Measurements from ENCODE around the gene ZNF274.
"Not testable (repeated sequence)": the region's sequence is repeated elsewhere in the genome, so short reads cannot be mapped to it uniquely, and the experiment has no call there.

Gene ZNF274

DNA sequence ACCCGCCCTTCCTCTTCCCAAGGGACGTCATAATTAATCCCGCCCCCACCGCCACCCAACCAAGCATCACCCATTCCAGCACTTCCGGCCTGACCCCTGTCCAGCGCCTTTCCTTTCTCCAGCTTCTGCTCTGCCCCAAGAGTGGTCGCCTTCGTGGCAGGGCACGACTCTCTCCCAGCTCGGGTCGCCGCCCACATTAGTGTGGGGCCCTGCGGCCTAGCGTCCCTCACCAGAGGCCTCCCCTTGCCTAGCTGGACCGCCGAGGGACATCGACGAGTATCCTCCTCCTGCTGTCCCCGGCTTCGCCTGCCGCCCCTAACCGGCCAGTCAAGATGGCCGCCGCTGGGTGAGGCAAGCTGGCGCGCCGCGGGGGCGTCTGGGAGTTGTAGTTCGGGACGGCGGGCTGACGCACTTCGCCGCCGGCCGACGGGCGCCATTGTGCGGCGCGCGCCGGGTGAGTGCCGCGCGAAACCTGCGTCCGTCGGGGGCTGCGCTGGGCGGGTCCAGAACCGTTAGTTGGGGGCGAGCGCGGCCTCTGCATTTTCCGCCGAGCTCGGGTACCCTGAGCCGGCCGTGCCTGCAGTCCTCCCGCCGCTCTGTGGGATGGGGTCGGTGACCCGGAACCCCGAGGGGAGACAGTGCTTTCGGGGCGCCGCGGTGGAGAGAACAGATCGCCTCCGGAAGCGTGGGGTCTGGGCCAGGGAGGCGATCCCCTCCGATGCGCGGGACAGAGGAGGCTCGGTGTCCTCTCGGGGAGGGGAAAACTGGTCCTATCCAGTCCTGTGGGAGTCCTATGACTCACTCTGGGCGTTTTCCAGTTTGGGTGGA is at the start of gene ZNF274:
Gene ZNF274, plus strand, starts transcription at position 73 of the 828 bp plus-strand sequence. CDS start 905 bp downstream, outside the sequence.
- DNase-seq (ENCODE audit: low spot score): peak; percentile 94

DNA sequence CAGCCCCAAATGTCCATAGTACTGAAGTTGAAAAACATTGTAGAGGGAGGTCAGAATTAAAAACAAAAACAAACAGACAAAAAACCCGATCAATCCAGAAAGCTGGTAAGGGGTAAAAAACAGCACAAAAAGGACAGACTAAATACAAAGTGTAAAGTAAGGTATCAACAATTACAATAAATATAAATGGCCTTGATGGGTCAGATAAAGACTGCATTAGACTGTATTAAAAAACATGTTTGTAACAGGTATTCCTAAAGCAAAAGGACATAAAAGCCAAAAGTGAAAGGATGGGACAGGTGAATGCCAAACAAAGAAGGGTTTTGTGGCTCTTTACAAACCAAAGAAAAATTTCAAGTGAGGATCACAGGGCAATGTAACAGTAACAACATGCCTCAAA is 48.6 kb upstream of the ZNF274 start:
- no peak for DNase-seq (ENCODE audit: low spot score)

DNA sequence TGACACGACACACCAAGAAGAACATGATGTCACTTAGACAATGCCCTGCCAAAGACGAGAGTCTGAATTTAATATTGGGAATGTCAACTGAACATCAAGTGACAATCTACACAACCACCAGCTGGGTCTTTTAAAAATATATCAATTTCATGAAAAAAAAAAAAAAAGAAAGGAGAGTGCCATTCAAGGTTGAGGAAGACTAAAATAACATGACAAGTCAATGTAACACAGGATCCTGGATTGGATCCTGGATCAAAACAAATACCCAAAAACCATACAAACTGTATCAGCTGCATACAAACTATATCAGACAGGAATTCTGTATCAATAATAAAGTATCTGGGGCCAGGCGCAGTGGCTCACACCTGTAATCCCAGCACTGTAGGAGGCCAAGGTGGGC is 37.0 kb upstream of the ZNF274 start:
- no peak for DNase-seq (ENCODE audit: low spot score)

DNA sequence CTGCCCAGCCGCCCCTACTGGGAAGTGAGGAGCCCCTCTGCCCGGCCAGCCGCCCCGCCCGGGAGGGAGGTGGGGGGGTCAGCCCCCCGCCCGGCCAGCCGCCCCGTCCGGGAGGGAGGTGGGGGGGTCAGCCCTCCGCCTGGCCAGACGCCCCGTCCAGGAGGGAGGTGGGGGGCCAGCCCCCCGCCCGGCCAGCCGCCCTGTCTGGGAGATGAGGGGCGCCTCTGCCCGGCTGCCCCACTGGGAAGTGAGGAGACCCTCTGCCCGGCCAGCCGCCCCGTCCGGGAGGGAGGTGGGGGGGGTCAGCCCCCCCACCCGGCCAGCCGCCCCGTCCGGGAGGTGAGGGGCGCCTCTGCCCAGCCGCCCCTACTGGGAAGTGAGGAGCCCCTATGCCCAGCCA is 35.4 kb upstream of the ZNF274 start:
- DNase-seq (ENCODE audit: low spot score): not testable (repeated sequence)

DNA sequence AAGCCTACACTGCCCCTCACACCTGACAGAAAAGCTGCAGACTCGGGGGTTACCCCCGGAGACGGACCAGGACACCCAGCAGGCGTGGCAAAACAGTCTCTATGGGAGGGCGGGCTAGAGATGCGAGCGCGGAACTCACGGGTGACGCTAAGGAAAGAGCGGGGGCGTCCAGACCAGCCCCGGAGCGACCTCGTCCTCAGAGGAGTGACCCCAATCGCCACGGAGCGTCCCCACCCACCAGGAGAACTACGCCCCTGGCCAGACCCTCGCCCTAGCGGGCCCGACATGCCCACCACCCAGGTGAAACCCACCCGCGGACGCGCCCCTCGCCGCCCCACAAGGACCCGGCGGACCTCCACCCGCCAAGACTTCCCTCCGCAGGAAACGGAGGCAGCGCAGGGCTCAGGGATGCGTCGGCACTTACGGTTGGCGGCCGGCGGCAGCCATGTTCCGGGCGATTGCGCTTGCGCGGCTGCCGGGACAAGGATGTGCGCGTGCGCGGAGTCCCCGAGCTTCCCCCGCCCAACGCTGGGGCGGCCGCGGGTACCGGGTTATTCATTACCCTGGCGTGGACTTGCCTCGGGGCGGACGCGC is 32.4 kb upstream of the ZNF274 start, which contains the start of gene ZNF329:
Gene ZNF329, minus strand, starts transcription at position 462 of the 594 bp plus-strand sequence. CDS start 21,286 bp downstream, outside the sequence.
- no peak for DNase-seq (ENCODE audit: low spot score)

DNA sequence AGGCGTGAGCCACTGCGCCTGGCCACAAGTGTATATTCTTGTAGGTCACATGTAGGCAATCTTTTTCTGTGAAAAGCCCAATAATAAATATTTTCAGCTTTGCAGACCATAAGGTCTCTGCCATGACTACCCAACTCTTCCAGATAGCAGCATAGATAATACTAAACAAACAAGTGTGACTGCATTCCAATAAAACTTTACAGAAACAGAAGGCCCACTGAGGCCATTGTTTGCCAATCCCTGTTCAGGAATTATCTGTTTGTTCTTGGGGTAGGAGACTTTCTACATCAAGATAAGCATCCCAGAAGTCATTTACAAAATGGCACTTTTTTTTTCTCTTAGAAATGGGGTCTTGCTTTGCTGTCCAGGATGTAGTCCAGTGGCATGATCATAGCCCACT is 29.5 kb upstream of the ZNF274 start:
- DNase-seq (ENCODE audit: low spot score): no peak

DNA sequence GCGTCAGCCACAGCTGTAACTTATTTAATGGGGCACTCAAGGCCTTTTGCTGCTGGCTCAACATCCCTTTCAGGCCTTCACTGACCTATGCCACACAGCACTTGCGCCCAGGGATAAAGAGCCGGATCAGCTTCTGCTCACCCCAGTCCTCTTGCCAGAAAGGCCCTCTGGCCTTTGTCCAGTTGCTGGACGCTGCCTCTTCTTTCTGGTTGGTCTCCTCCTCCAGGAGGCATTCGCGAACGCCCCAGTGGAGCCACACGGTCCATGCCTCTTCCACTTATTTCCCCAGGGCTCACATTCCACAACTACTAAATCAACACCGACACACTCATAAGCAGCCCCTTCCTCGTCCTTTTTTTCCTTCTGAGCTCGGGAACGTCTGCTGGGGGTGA is 28.6 kb upstream of the ZNF274 start:
- no peak for DNase-seq (ENCODE audit: low spot score)

DNA sequence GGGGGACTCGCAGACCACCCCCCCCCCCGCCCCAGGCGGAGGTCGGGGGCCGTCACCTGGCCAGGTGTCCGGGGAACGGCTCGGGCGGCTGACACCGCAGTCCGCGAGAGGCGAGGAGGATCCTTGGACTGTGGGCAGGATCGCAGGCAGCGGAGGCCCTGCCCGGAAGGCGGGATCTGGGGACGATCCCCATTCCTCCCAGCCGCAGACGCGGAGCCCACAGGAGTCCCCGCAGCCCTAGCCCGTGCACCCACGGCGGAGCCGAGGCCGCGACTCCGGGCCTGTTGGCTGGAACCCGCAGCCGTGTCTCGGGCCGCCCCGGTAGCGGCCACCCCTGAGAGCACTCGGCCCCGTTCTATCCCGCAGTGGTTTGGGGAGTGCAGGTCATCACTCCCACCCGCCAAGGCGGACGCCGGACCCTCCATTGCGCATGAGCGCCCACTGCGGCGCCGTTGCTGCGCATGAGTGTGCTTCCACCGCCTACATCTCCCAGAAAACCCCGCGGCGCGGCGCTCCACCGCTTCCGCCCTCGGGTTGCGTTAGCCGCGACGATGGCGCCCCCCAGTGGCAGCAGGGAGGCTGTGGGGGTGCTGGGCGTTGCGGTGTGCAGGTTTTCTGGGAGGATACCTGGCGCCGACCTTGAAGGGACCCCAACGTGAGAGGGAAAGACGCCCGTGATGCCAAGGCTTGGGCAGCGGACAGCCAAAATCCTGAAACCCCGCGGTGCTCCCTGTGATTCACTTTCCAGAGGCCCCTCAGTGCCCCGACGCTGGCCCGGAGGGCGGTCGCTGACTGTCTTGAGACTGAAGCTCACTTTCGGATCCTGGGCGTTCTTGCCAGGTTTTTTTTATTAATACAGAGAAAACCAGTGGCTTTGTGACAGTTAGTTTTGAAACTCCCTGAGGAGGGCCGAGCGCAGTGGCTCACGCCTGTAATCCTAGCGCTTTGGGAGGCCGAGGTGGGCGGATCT is 27.9 kb upstream of the ZNF274 start:
- DNase-seq (ENCODE audit: low spot score): peak; percentile 65

DNA sequence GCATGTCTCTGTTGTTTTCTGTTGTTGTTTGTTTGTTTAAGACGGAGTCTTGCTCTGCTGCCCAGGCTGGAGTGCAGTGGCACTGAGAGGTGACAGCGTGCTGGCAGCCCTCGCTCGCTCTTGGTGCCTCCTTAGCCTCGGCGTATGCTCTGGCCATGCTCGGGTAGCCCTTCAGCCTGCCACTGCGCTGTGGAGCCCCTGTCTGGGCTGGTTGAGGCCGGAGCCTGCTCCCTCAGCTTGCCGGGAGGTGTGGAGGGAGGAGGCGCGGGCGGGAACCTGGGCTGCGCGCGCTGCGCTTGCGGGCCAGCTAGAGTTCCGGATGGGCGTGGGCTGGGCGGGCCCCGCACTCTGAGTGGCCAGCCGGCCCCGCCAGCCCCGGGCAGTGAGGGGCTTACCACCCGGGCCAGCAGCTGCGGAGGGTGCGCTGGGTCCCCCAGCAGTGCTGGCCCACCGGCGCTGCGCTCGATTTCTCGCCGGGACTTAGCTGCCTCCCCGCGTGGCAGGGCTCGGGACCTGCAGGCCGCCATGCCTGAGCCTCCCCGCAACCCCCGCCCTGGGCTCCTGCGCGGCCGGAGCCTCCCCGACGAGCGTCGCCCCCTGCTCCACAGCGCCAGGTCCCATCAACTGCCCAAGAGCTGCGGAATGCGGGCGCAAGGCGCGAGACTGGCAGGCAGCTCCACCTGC is 25.7 kb upstream of the ZNF274 start:
- DNase-seq (ENCODE audit: low spot score): no peak

DNA sequence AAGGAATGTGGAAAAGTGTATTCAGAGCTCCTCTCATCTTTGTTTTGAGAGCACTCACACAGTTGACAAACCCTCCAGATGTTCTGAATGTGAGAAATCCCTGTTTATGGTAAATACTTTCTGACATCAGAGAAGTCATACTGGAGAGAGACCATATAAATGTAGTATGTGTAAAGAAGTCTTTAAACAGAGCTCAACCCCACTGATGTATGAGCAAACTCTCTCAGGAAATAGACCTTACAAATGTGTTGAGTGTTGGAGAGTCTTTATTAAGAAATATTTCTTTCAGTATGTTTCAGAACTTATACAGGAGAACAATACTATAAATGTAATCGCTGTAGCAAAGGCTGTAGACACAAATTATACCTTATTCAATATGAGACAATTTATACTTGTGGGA is 16.6 kb upstream of the ZNF274 start:
- no peak for DNase-seq (ENCODE audit: low spot score)

DNA sequence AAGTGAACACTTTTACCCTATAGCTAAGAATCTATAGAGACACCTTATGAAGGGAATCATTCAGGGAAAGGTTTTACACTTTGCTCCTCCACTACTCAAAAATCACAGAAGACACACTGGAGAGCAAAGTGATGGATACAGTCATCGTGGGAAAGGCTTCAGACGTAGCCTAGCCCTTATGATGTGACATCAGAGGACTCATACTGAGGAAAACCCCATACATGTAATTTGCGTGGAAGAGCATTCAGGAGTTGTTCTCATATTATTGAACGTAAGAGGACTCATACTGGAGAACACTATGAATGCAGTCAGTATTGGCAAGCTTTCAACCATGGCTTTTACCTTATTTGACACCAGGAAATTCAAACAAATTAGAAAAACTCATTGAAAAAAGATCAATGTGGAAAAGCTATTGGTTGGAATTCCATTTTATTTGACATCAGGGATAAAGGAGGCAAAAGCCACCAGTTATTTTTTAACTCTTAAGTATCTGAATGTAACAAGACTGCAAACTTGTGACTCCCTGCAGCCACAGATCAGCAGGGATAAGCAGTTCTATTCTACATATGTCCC is 16.1 kb upstream of the ZNF274 start:
- no peak for DNase-seq (ENCODE audit: low spot score)

DNA sequence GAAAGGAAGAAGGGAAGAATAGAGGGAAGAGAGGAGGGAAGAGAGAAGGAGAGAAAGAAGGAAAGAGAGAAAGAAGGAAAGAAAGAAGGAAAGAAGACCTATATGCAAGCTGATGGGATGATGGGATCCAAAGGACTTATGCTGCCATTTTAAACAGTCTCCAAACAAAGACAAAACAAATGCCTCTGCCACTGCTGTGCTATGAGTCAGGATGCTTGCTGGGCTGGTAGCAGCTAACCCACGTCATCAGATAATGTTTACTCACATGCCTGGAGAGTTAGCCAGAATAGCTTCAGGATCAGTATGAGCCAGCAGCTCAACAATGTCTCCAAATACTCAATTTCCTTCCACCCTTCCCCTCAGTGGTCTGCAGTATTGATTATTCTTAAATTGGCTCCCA is 12.0 kb upstream of the ZNF274 start:
- DNase-seq (ENCODE audit: low spot score): no peak

DNA sequence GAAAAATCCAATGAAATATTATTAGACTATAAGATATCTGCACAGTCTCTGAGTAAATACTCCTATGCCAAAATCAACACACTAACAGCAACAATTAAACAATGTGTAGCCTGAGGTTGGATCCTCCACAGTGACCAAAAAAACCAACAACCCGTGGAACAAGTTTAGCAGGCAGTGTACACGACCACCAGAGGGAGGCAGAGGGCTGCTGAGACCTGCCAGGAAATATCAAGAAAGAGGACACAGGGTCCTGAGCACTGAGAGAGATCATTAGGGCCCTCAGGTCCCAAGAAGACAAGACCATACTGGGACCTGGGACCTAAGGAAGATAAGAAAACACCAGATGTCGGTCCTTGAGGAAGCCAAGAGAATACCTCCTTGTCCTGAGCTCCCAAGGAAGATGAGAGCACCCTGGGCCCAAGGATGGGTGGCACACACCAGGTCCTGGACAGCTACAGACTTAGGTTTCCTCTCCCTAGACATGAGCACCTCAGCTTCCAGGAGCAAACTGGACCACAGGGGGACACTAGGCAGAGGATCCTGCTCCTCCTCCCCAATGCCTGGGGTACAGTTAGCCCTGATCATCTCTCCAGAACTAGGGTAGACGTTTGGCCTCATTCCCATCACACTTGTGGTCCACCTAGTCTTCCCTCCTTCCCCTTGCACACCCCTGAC is 822 bp upstream of the ZNF274 start:
- DNase-seq (ENCODE audit: low spot score): peak; percentile 91

DNA sequence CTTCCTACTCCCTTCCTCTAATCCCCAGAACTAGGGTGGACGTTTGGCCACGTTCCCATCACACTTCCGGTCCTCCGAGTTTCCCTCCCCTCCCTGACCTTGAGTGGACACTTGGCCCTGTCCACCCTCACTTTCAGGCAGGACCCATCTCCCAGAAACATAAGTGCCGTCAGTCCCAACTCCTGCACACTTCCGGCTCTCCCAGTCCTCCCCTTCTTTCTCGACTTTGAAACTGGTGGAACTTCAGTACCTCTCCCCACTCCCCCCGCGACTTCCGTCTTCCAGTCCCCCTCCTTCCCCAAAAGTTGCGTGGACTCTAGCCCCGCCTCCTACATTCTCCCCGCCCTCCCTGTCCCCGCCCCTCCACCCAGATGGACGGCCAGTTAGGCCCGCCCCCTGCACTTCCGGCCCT is 278 bp upstream of the ZNF274 start:
- DNase-seq (ENCODE audit: low spot score): peak; percentile 92

DNA sequence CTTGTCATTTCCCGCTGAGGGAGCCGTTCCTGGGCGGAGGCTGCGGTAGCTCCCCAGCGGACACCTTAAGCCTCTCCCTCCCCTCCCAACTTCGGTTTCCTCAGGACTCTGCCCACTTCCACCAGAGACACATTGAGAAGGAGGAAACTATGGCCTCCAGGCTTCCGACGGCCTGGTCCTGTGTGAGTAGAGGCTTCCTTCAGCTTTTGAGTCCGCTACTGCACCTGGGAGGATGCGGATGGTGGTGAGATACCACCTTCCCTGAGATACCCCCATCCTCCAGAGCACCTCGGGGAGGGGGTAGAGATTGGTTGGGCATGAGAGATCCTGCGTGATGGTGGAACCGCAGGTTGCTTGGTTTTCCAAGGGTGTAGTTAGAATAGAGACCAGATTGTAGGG is 955 bp downstream of the ZNF274 start:
- DNase-seq (ENCODE audit: low spot score): no peak

DNA sequence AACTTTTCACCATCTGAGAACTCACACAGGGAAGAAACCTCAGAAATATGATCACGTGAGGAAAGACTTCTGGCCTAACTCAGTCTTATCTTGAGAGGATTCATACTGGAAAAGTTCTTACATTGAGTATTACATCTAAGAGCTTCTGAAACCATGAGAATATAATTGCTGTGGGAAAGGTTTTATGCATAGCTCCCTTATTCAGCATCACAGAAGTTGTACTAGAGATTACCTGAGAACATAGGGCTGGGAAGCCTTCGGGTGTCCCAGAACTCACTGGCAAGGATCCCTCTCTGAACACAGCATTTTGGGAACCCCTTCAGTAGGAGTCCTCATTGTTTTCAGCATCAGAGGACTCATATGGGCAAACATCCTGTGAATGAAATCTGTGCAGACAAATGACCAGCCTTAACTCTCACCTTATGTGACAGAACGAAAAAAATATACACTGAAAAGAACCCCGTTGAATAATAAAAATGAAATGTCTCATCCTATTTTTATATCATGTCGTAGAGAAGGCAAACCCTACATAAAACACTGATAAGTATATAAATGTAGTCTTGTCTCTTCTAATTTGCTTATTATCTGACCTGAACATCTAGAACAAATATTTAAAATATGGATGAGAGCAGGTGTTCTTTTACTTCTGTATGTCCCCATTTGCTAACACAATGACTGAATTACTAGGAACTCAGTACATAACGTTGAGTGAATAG is 14.2 kb downstream of the ZNF274 start:
- peak; percentile 46 for DNase-seq (ENCODE audit: low spot score)

DNA sequence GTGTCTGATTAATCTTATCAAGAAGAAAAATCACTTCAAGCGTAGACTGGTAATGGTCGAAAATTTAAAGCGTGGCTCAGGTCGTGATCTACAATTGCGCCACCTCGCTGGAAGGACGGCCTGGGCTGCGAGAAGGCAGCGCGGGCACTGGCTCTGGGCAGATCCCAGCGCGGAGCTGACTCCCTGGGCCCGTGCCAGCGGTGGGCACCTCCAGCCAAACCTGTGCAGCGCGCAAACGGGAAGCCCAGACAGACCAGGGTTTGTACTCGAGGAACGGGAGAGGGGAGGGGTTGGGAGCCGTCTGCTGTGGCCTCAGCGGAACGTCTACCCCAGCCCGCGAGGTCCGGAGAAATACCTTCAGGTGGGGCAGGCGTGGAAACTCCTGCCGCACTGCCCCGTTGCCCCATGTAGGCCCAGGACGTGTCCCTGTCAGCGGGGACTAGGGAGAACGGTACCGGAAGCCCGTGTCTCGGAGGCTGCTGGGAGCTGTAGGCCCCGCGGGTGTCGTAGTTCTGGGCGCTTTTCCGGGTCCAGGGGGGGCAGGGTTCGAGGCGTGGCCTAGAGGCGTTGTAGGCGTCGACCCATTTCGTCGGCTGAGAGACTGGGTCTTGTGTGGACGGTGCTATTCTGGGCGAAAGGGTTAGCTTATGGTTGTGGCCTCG is 21.1 kb downstream of the ZNF274 start:
- no peak for DNase-seq (ENCODE audit: low spot score)

DNA sequence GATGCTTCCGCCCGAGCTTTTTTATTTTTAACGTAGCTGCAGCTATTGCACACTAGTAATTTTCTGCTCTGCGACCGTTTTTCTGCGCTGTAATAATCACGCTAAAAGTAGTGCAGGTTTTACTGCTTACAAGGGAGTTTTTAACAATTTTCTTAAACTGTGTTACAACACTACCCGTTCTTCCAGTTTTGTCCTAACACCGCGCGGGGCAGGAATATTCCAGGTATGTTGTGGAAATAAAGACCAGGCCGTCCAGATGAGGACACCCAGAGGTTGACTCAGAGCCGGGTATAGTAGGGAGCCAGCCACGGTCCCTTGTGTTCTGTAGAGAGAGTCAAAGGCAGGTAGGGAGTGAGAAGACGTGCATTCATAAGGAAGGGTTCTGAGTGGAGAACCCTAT is 21.7 kb downstream of the ZNF274 start:
- DNase-seq (ENCODE audit: low spot score): no peak

DNA sequence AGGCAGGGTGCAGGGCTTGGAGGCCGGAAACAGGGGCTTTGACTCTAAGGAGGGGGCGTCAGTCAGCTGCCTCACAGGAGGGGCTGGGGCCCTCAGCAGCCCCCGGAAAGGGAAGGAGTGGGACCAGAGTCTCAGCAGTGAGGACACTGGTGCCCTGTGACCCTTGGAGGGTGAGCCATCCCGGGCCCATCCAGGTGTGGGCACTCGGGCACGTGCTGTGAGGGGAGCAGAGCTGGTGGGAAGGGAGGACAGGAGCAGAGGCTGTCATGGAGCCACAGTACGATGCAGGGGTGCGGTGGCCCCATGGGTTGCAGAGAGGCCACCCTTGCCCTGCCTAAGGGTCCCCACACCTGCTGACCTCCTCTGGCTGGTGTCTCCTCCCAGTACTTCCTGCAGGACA is 26.7 kb downstream of the ZNF274 start:
- DNase-seq (ENCODE audit: low spot score): no peak
